ENCODE data around the gene DRAXIN.

Gene DRAXIN

GRCh38 chr1:11765661-11766428 is 74.3 kb downstream of the DRAXIN start:
- no peak for DNase-seq (ENCODE audit: low read depth)

- DNase-seq (ENCODE audit: low read depth) = no peak
Measured at GRCh38 chr1:11766429-11766776, 74.9 kb downstream of the DRAXIN start.

GRCh38 chr1:11767922-11768704 is 76.6 kb downstream of the DRAXIN start:
- no peak for DNase-seq (ENCODE audit: low read depth)

- no peak for DNase-seq (ENCODE audit: low read depth)
Measured at GRCh38 chr1:11768821-11769220, 77.3 kb downstream of the DRAXIN start.

GRCh38 chr1:11769274-11769673 is 77.8 kb downstream of the DRAXIN start:
- DNase-seq (ENCODE audit: low read depth) = no peak

- no peak for DNase-seq (ENCODE audit: low read depth)
Measured at GRCh38 chr1:11770011-11770410, 78.5 kb downstream of the DRAXIN start.

- no peak for DNase-seq (ENCODE audit: low read depth)
Measured at GRCh38 chr1:11771481-11772043, 80.1 kb downstream of the DRAXIN start.

- DNase-seq (ENCODE audit: low read depth) = no peak
Measured at GRCh38 chr1:11772458-11772857, 80.9 kb downstream of the DRAXIN start.

GRCh38 chr1:11774753-11775152 is 83.2 kb downstream of the DRAXIN start:
- DNase-seq (ENCODE audit: low read depth) = no peak
